AG08396 (cell line): ENCODE measurements around the gene FGF6.
A peak's percentile ranks its signal among the peaks of the same experiment; 100 is the strongest.

Experiments used
- DNase-seq: peaks from one replicate; pipeline ENCODE4 v3.0.0; 2012; ENCODE audit warnings: low spot score, mixed read lengths

Gene FGF6

GRCh38 chr12:4447151-4447550, 1.5 kb upstream of the FGF6 start:
- DNase-seq: no peak

GRCh38 chr12:4446335-4446734, 720 bp upstream of the FGF6 start:
- no peak for DNase-seq

GRCh38 chr12:4444031-4444430, 1.6 kb downstream of the FGF6 start:
- no peak for DNase-seq

GRCh38 chr12:4443616-4444015, 2.0 kb downstream of the FGF6 start:
- DNase-seq: no peak

GRCh38 chr12:4441355-4442335, 4.0 kb downstream of the FGF6 start:
- DNase-seq: no peak

GRCh38 chr12:4440187-4440941, 5.3 kb downstream of the FGF6 start:
- DNase-seq: no peak

GRCh38 chr12:4439736-4440135, 5.9 kb downstream of the FGF6 start:
- no peak for DNase-seq

GRCh38 chr12:4438834-4439596, 6.6 kb downstream of the FGF6 start:
- no peak for DNase-seq

- DNase-seq: no peak
These were observed 10.1 kb downstream of the FGF6 start for GRCh38 chr12:4435537-4435936.

GRCh38 chr12:4434706-4435425, 10.7 kb downstream of the FGF6 start:
- DNase-seq: no peak

GRCh38 chr12:4434301-4434700, 11.3 kb downstream of the FGF6 start:
- no peak for DNase-seq

- DNase-seq: no peak
These were observed 11.9 kb downstream of the FGF6 start for GRCh38 chr12:4433745-4434058.

GRCh38 chr12:4432878-4433744, 12.5 kb downstream of the FGF6 start:
- no peak for DNase-seq

- no peak for DNase-seq
These were observed 13.7 kb downstream of the FGF6 start for GRCh38 chr12:4431866-4432265.

- no peak for DNase-seq
These were observed 14.2 kb downstream of the FGF6 start for GRCh38 chr12:4431436-4431835.

GRCh38 chr12:4424422-4424821, 21.2 kb downstream of the FGF6 start:
- DNase-seq: no peak

- DNase-seq: no peak
These were observed 22.0 kb downstream of the FGF6 start for GRCh38 chr12:4423528-4424195.

GRCh38 chr12:4422985-4423384, 22.6 kb downstream of the FGF6 start:
- no peak for DNase-seq

GRCh38 chr12:4421590-4422031, 24.0 kb downstream of the FGF6 start:
- DNase-seq: peak; percentile 73

GRCh38 chr12:4420138-4420670, 25.4 kb downstream of the FGF6 start:
- DNase-seq: no peak
